Activated CD8-positive, alpha-beta T cell treated with anti-CD3 and anti-CD28 coated beads, Interleukin-2, amount 10 ng/mL, durations not matched to agents 7 days and 5 days (primary cell): ENCODE results near the gene FRG2. TPM values are rescaled to one million over a fixed set of nuclear protein-coding genes. Genes with fewer than 3 reads are reported as not detected.
"Not testable (repeated sequence)": the region's sequence is repeated elsewhere in the genome, so short reads cannot be mapped to it uniquely, and the experiment has no call there.

Source experiments
- ATAC-seq: fragments of 150-1000 bp; cut with Tn5 transposase; one replicate; pipeline ENCODE4 v1.10.0; 2021; ENCODE audit warnings: moderate library complexity
- CTCF ChIA-PET: fragments of 350-600 bp; sonication (Branson Sonifier 250); formaldehyde crosslinking; loops from one replicate; lab custom pipeline; 2021; ENCODE audit warnings: antibody characterized with exemption; lab: Charles Lee
- POLR2A ChIA-PET: fragments of 350-600 bp; sonication (Branson Sonifier 250); formaldehyde crosslinking; loops from one replicate; lab custom pipeline; 2021; ENCODE audit warnings: antibody characterized with exemption; lab: Charles Lee
- DNase-seq: peaks from one replicate; pipeline ENCODE4 v3.0.0-alpha.2; 2020
- H3K27ac Mint-ChIP-seq: one replicate; pipeline ENCODE4 v1.8.0; 2021; ENCODE audit warnings: mild to moderate bottlenecking, mixed read lengths
- H3K27me3 Mint-ChIP-seq: one replicate; pipeline ENCODE4 v1.8.0; 2021; ENCODE audit warnings: low read depth, mixed read lengths
- H3K36me3 Mint-ChIP-seq: one replicate; pipeline ENCODE4 v1.8.0; 2021; ENCODE audit warnings: low read depth, mixed read lengths
- H3K4me1 Mint-ChIP-seq: one replicate; pipeline ENCODE4 v1.8.0; 2021; ENCODE audit warnings: low read depth, mixed read lengths
- H3K4me3 Mint-ChIP-seq: one replicate; pipeline ENCODE4 v1.8.0; 2021; ENCODE audit warnings: mild to moderate bottlenecking, mixed read lengths
- H3K9me3 Mint-ChIP-seq: one replicate; pipeline ENCODE4 v1.8.0; 2022; ENCODE audit warnings: mixed read lengths; ENCODE audit not compliant: insufficient read depth
- total RNA-seq, 2 experiments: library from RNA; stranded (reverse); gene quantifications; one replicate each; pipeline ENCODE4 v1.2.3, GENCODE V29; 2021

FRG2 gene
- total RNA-seq, 2 experiments from 2014 or later, result not detected

GRCh38 chr4:190020790-190021717, 6.0 kb downstream of the FRG2 start:
- H3K4me3 Mint-ChIP-seq, result peak overlapping the region; percentile 43
- H3K4me1 Mint-ChIP-seq, result peaks cover 31% of the 10 kb centered on the region
- ChIA-PET CTCF (no interaction called here), POLR2A (no interaction called here)
- ATAC-seq (no peak), DNase-seq (peak; percentile 24)
- peaks cover 23% of the 10 kb centered on the region for H3K36me3 Mint-ChIP-seq
- H3K27me3 Mint-ChIP-seq, result peaks cover 48% of the 10 kb centered on the region
- H3K27ac Mint-ChIP-seq, result no peak overlapping the region
- H3K9me3 Mint-ChIP-seq, result no peaks in the 10 kb centered on the region

GRCh38 chr4:190019859-190020463, 7.1 kb downstream of the FRG2 start:
- ATAC-seq, H3K9me3 Mint-ChIP-seq, DNase-seq, POLR2A ChIA-PET, CTCF ChIA-PET: not testable (repeated sequence)
- Mint-ChIP-seq H3K4me3 (peak overlapping the region; percentile 32), H3K27ac (peak overlapping the region; percentile 78), H3K4me1 (peaks cover 35% of the 10 kb centered on the region), H3K36me3 (peaks cover 25% of the 10 kb centered on the region), H3K27me3 (peaks cover 58% of the 10 kb centered on the region)

DNA sequence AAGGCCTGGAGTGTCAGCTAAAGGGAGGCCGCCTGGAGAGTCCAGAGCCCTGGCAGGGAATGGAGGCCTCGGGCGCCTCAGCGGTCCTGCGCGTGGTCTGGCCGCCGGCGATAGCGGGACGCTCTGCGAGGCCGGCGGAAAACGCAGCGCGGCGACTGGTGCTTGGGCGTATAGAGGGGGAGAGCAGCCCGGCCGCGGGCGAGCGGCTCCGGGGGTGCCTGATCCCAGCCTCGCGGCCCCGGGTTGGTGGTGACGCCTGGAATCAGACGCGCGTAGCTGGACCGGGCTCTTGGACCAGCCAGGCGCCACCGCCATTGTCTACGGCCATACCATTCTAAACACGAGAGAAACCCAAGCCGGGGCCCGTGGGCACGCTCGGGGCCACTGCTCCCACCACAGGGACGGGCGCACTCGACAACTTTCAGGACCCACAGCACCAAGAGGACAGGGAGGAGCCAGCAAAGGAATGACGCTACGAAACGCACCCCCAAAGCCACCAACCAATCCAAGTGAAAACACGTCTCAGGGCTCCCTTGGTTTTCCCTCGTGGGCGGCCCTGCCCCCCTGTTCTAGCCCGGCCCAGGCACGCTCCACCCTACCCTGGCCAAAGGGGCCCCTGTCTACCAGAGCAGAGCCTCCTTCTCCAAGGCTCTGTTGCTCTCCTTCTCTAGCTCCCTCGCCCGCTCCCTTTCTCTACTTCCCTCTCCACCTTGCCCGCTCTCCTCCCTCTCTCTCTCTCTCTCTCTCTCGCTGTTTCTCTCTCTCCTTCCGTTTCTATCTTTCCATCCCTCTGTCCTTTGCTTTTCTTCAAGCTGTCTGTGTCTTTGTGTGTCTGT, 7.8 kb downstream of the FRG2 start:
- no peak for DNase-seq
- peak overlapping the region; percentile 78 for H3K27ac Mint-ChIP-seq
- CTCF ChIA-PET, result no interaction called here
- peak overlapping the region; percentile 32 for H3K4me3 Mint-ChIP-seq
- H3K27me3 Mint-ChIP-seq, result peaks cover 62% of the 10 kb centered on the region
- H3K4me1 Mint-ChIP-seq, result peaks cover 35% of the 10 kb centered on the region
- no peak for ATAC-seq
- peaks cover 25% of the 10 kb centered on the region for H3K36me3 Mint-ChIP-seq
- POLR2A ChIA-PET, result no interaction called here
- no peaks in the 10 kb centered on the region for H3K9me3 Mint-ChIP-seq

DNA sequence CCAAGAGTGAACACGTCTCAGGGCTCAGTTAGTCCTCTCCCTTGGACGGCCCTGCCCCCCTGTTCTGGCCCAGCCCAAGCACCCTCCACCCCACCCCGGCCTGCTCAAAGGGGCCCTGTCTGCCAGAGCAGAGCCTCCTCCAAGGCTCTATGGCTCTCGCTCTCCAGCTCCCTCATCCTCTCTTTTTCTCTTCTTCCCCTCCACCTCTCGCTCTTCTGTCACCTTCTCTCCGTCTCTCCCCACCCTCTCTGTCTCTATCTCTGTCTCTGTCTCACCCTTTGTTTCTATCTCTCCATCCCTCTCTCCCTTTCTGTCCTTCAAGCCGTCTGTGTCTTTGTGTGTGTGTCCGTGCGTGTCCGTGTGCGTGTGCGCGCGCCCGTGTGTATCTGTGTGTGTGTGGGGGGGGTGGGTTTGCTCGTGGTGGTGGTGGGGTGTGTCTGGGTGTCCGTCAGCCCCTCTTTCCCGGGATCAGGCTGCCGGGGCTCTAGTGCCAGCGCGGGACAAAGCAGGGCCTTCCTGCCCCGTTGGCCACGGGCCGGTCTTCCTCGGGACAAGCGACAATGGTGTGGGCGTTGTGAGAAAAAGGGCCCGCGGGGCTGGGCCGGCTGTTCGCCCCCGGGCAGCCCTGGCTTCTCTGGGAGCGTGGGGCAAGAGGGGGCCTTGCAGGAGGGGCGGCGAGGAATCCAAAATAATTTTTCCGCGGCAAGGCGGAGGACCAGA, 8.7 kb downstream of the FRG2 start:
- Mint-ChIP-seq H3K4me3 (no peak overlapping the region), H3K27me3 (peaks cover 69% of the 10 kb centered on the region), H3K36me3 (peaks cover 25% of the 10 kb centered on the region), H3K27ac (peak overlapping the region; percentile 83), H3K4me1 (peaks cover 35% of the 10 kb centered on the region), H3K9me3 (no peaks in the 10 kb centered on the region)
- ChIA-PET CTCF (no interaction called here), POLR2A (no interaction called here)
- no peak for ATAC-seq
- DNase-seq, result no peak

DNA sequence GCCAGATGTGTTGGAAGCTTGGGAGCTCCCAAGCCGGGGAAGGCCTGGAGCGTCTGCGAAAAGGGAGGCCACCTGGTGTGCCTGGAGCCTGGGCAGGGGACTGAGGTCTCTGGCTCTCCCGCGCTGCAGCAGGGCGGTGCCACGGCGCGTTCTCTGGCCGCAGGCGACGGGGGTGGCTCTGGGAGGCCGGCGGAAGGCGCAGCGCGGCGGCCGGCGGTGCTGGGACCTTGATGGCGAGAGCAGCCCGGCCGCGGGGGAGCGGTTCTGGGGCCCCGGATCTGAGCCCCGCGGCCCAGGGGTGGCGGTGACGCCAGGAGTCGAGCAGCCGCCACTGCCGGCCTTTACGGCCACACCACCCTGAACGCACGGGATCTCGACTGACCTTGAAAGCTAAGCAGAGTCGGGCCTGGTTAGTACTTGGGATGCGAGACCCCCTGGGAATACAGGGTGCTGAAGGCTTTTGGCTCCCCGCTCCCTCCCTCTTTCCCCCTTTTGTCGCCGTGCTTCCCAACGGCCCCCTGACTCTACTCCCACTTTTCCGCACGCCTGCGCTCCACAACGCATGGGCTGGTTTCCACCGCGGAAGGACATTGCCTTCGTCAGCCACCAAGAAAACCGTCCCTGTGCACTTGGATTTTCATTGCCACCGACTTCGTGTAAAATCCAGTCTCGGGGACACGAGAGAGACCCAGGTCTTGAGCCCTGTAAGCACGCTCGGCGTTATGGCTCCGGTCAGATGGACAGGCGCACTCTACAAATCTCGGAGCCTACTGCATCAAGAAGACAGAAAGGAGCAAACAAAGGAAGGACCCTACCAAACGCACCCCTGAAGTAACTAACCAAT, 9.5 kb downstream of the FRG2 start:
- Mint-ChIP-seq H3K4me1 (peaks cover 32% of the 10 kb centered on the region), H3K27ac (peak overlapping the region; percentile 83), H3K4me3 (peak overlapping the region; percentile 1), H3K36me3 (peaks cover 25% of the 10 kb centered on the region), H3K9me3 (no peaks in the 10 kb centered on the region), H3K27me3 (peaks cover 75% of the 10 kb centered on the region)
- ChIA-PET POLR2A (no interaction called here), CTCF (no interaction called here)
- DNase-seq (no peak), ATAC-seq (no peak)

GRCh38 chr4:190016369-190017289, 10.4 kb downstream of the FRG2 start:
- peak overlapping the region; percentile 43 for H3K27ac Mint-ChIP-seq
- ATAC-seq, result no peak
- POLR2A ChIA-PET, result no interaction called here
- CTCF ChIA-PET, result no interaction called here
- H3K27me3 Mint-ChIP-seq, result peaks cover 75% of the 10 kb centered on the region
- peaks cover 25% of the 10 kb centered on the region for H3K36me3 Mint-ChIP-seq
- peaks cover 32% of the 10 kb centered on the region for H3K4me1 Mint-ChIP-seq
- DNase-seq, result no peak
- no peak overlapping the region for H3K4me3 Mint-ChIP-seq
- no peaks in the 10 kb centered on the region for H3K9me3 Mint-ChIP-seq

GRCh38 chr4:190015538-190016368, 11.3 kb downstream of the FRG2 start:
- no peak overlapping the region for H3K27ac Mint-ChIP-seq
- ATAC-seq, result no peak
- peaks cover 29% of the 10 kb centered on the region for H3K4me1 Mint-ChIP-seq
- CTCF ChIA-PET, result interaction anchor here (1.0 kb wide), 1 partner anchor 42 kb away, joined by 6 read pairs; no protein-coding TSS in a partner anchor
- H3K9me3 Mint-ChIP-seq, result no peaks in the 10 kb centered on the region
- H3K4me3 Mint-ChIP-seq, result peak overlapping the region; percentile 34
- peaks cover 24% of the 10 kb centered on the region for H3K36me3 Mint-ChIP-seq
- H3K27me3 Mint-ChIP-seq, result peaks cover 69% of the 10 kb centered on the region
- no peak for DNase-seq
- POLR2A ChIA-PET, result no interaction called here

DNA sequence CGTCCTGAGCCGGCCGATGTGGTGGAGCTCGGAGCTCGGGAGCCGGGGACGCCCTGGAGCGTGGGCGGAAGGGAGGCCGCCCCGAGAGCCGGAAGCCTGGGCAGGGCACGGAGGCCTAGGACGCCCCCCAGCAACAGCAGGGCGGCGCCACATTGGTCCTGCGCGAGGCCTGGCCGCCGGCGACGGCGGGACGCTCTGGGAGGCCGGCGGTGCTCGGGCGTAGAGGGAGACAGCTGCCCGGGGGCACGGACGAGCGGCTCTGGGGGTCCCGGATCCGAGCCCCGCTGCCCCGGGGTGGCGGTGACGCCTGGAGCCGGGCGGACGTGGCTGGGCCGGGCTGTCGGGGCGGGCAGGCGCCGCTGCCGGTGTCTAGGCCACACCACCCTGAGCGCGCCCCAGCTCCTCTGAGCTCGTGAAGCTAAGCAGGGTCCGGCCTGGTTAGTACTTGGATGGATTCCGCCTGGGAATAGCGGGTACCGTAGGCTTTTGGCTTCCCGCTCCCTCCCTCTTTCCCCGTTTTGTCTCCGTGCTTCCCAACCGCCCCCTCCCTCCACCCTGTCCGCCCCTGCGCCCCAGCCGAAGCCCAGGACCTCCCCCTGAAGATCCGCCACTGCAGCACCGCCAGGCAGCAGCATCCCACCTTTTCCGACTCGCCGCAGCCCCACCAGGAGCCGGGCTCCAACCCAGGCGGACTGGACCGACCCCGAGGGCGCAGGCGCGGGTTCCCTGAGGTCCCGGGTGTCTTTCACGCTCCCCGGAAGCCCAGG, 12.1 kb downstream of the FRG2 start:
- peak; percentile 26 for DNase-seq
- no peak overlapping the region for H3K27ac Mint-ChIP-seq
- H3K9me3 Mint-ChIP-seq, result no peaks in the 10 kb centered on the region

GRCh38 chr4:189989941-189990340, 37.1 kb downstream of the FRG2 start:
- H3K4me3 Mint-ChIP-seq, POLR2A ChIA-PET, H3K4me1 Mint-ChIP-seq, H3K27ac Mint-ChIP-seq, CTCF ChIA-PET, DNase-seq, ATAC-seq, H3K36me3 Mint-ChIP-seq, H3K27me3 Mint-ChIP-seq, H3K9me3 Mint-ChIP-seq: not testable (repeated sequence)

More for the DNA sequence above, 12.1 kb downstream of the FRG2 start:
- ChIA-PET POLR2A (no interaction called here), CTCF (interaction anchor here (1.0 kb wide), 1 partner anchor 41 kb away, joined by 6 read pairs; no protein-coding TSS in a partner anchor)
- H3K4me1 Mint-ChIP-seq, result peaks cover 23% of the 10 kb centered on the region
- peaks cover 61% of the 10 kb centered on the region for H3K27me3 Mint-ChIP-seq
- peaks cover 21% of the 10 kb centered on the region for H3K36me3 Mint-ChIP-seq
- peak overlapping the region; percentile 43 for H3K4me3 Mint-ChIP-seq
- ATAC-seq, result peak; percentile 69
